Gastroesophageal sphincter (tissue), 4 donors: ENCODE measurements around the gene PHF21B. TPM values are rescaled to one million over a fixed set of nuclear protein-coding genes. Genes with fewer than 3 reads are reported as not detected.

Source experiments
- ATAC-seq: fragments of 150-250 bp; one replicate; pipeline ENCODE4 v1.9.1; 2016; ENCODE audit warnings: mild to moderate bottlenecking, moderate library complexity
- H3K27ac ChIP-seq, 4 donors: fragments of 200-600 bp; sonication (generic) in 3 of 4; 1 replicate in 3 of 4; 2 replicates in 1 of 4; pipeline ENCODE4 v1.5.1; 2016 to 2019
- H3K27me3 ChIP-seq: fragments of 200-600 bp; sonication (generic); one replicate; pipeline ENCODE4 v1.5.1; 2019
- H3K36me3 ChIP-seq, 2 donors: fragments of 200-600 bp; sonication (generic); one replicate each; pipeline ENCODE4 v1.5.1; 2019; ENCODE audit warnings: control low read depth in 1 of 2
- H3K4me1 ChIP-seq, 3 donors: fragments of 200-600 bp; sonication (generic); 1 replicate in 2 of 3; 2 replicates in 1 of 3; pipeline ENCODE4 v1.5.1; 2016 to 2019; ENCODE audit warnings: control low read depth in 2 of 3
- H3K4me3 ChIP-seq, 2 donors: fragments of 200-600 bp; sonication (generic); one replicate each; pipeline ENCODE4 v1.5.1; 2019; ENCODE audit warnings: mild to moderate bottlenecking in 1 of 2, moderate library complexity in 1 of 2
- H3K9me3 ChIP-seq, 3 donors: fragments of 200-600 bp; sonication (generic); one replicate each; pipeline ENCODE4 v1.5.1; 2017 to 2019; ENCODE audit warnings: control low read depth in 2 of 3
- CTCF ChIP-seq, 4 experiments: fragments of 200-600 bp in 2 of 4; fragments of 450-650 bp in 2 of 4; sonication (generic) in 1 of 4; IDR thresholded peaks; one replicate each; pipeline ENCODE4 v1.5.1; 2017 to 2019; ENCODE audit warnings: antibody characterized with exemption in 4 of 4, mild to moderate bottlenecking in 2 of 4, moderate library complexity in 2 of 4
- EP300 ChIP-seq: sonication (generic); formaldehyde crosslinking; IDR thresholded peaks from one replicate; pipeline ENCODE4 v1.6.1; 2017; ENCODE audit warnings: antibody characterized with exemption, mild to moderate bottlenecking
- POLR2A ChIP-seq, 2 donors: fragments of 450-650 bp; IDR thresholded peaks; one replicate each; pipeline ENCODE4 v1.6.1; 2017; ENCODE audit warnings: antibody characterized with exemption in 2 of 2, mild to moderate bottlenecking in 2 of 2, moderate library complexity in 1 of 2
- POLR2AphosphoS5 ChIP-seq: sonication (generic); formaldehyde crosslinking; IDR thresholded peaks from one replicate; pipeline ENCODE4 v1.6.1; 2017; ENCODE audit warnings: antibody characterized with exemption
- WGBS, 2 donors: methylation state at CpG; one replicate each; pipeline ENCODE4 v1.1.5; 2018; ENCODE audit warnings: low coverage in 1 of 2; 5-methylcytosine and 5-hydroxymethylcytosine counted together
- total RNA-seq, 4 donors: library from RNA; depleted of rRNA; stranded (reverse); fragments of >200 nt; gene quantifications; one replicate each; pipeline ENCODE4 v1.1.0, GENCODE V29; 2016

Gene PHF21B
- total RNA-seq, 4 donors from 2014 or later = 0.31 to 5.1 (median 1.4) TPM

GRCh38 chr22:44968736-44969135 lies 41.1 kb downstream of the PHF21B start:
- Histone ChIP-seq H3K4me3 (no peak overlapping the region), H3K27me3 (peaks cover 21% of the 10 kb centered on the region), H3K27ac (no peak overlapping the region), H3K36me3 (no peaks in the 10 kb centered on the region), H3K9me3 (no peaks in the 10 kb centered on the region), H3K4me1 (no peaks in the 10 kb centered on the region)
- 59 to 80% methylated on average over 3 of the region's 7 CpGs for WGBS, 2 donors
- no peak for ATAC-seq
- TF ChIP-seq EP300 (no peak), CTCF (IDR thresholded peaks at IDR 0.05) (no peak), POLR2AphosphoS5 (no peak), POLR2A (IDR thresholded peaks at IDR 0.05) (no peak)

- TF ChIP-seq EP300 = no peak
- no peak for TF ChIP-seq POLR2AphosphoS5
- TF ChIP-seq CTCF (IDR thresholded peaks at IDR 0.05) = no peak
- TF ChIP-seq POLR2A (IDR thresholded peaks at IDR 0.05) = no peak
These were observed 44.6 kb downstream of the PHF21B start for GRCh38 chr22:44965171-44965570.

GRCh38 chr22:44964722-44965078 lies 45.1 kb downstream of the PHF21B start:
- Histone ChIP-seq H3K36me3 (no peaks in the 10 kb centered on the region), H3K4me3 (no peak overlapping the region), H3K9me3 (no peaks in the 10 kb centered on the region), H3K27ac (no peak overlapping the region), H3K4me1 (no peaks in the 10 kb centered on the region), H3K27me3 (peaks cover 16% of the 10 kb centered on the region)
- no peak for TF ChIP-seq CTCF (IDR thresholded peaks at IDR 0.05)
- TF ChIP-seq POLR2AphosphoS5 = no peak
- TF ChIP-seq POLR2A (IDR thresholded peaks at IDR 0.05) = no peak
- TF ChIP-seq EP300 = no peak
- no peak for ATAC-seq
- 100% methylated on average over 1 to 2 of the region's 6 CpGs for WGBS, 2 donors

More at GRCh38 chr22:44965171-44965570, 44.6 kb downstream of the PHF21B start:
- WGBS, 2 donors = 79 to 100% methylated on average over 3 to 6 of the region's 6 CpGs
- H3K4me1 ChIP-seq = no peaks in the 10 kb centered on the region
- peaks cover 20% of the 10 kb centered on the region for H3K27me3 ChIP-seq
- H3K27ac ChIP-seq = no peak overlapping the region
- ATAC-seq = no peak
- no peaks in the 10 kb centered on the region for H3K9me3 ChIP-seq
- H3K36me3 ChIP-seq = no peaks in the 10 kb centered on the region
- no peak overlapping the region for H3K4me3 ChIP-seq

GRCh38 chr22:44963832-44964721 lies 45.7 kb downstream of the PHF21B start:
- TF ChIP-seq POLR2AphosphoS5 (no peak), CTCF (IDR thresholded peaks at IDR 0.05) (no peak), EP300 (no peak), POLR2A (IDR thresholded peaks at IDR 0.05) (no peak)
- Histone ChIP-seq H3K27ac (no peak overlapping the region), H3K27me3 (peaks cover 16% of the 10 kb centered on the region), H3K9me3 (no peaks in the 10 kb centered on the region), H3K36me3 (no peaks in the 10 kb centered on the region), H3K4me1 (no peaks in the 10 kb centered on the region), H3K4me3 (no peak overlapping the region)
- WGBS, 2 donors = 62 to 91% methylated on average over 7 to 8 of the region's 20 CpGs
- ATAC-seq = no peak
